LNCaP clone FGC (cell line): ENCODE data around the gene FBXW4.
A peak's percentile ranks its signal among the peaks of the same experiment; 100 is the strongest.
"Not testable (repeated sequence)": the region's sequence is repeated elsewhere in the genome, so short reads cannot be mapped to it uniquely, and the experiment has no call there.

Experiments used
- DNase-seq: peaks from one replicate; pipeline ENCODE4 v3.0.0-alpha.2; 2011; ENCODE audit warnings: low read depth
- H3K4me3 ChIP-seq: 2 replicates; pipeline ENCODE4 v1.5.1; 2011; ENCODE audit warnings: mild to moderate bottlenecking, low read depth, low read length, control low read depth
- TF ChIP-seq, protein P1 (sequence below): IDR thresholded peaks from 2 replicates; pipeline ENCODE4 v1.5.1; 2012; ENCODE audit warnings: mild to moderate bottlenecking; ENCODE audit not compliant: control insufficient read depth, insufficient read depth; ENCODE audit errors: extremely low read depth

FBXW4 gene

DNA sequence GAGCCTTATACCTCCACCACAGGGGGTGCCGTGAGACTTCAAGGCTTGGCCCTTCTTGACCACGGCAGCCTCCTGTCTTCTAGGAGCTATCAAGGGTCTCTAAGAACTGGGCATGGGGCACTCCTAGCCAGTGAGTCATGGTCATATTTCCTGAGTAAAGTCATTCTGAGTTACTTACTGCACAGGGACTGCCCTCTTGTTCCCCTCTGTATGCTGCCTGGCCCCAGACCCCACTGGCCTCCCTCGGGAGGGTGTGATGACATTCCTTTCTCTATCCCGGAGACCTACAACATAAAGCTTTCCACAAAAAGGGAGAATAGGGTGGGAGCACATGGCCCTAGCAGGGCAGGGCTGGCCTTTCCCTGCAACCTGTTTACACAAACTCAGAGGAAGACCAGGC, 85.5 kb downstream of the FBXW4 start:
- H3K4me3 ChIP-seq: no peak overlapping the region
- no peak for DNase-seq
- TF ChIP-seq, protein P1, sequence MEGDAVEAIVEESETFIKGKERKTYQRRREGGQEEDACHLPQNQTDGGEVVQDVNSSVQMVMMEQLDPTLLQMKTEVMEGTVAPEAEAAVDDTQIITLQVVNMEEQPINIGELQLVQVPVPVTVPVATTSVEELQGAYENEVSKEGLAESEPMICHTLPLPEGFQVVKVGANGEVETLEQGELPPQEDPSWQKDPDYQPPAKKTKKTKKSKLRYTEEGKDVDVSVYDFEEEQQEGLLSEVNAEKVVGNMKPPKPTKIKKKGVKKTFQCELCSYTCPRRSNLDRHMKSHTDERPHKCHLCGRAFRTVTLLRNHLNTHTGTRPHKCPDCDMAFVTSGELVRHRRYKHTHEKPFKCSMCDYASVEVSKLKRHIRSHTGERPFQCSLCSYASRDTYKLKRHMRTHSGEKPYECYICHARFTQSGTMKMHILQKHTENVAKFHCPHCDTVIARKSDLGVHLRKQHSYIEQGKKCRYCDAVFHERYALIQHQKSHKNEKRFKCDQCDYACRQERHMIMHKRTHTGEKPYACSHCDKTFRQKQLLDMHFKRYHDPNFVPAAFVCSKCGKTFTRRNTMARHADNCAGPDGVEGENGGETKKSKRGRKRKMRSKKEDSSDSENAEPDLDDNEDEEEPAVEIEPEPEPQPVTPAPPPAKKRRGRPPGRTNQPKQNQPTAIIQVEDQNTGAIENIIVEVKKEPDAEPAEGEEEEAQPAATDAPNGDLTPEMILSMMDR: no peak

DNA sequence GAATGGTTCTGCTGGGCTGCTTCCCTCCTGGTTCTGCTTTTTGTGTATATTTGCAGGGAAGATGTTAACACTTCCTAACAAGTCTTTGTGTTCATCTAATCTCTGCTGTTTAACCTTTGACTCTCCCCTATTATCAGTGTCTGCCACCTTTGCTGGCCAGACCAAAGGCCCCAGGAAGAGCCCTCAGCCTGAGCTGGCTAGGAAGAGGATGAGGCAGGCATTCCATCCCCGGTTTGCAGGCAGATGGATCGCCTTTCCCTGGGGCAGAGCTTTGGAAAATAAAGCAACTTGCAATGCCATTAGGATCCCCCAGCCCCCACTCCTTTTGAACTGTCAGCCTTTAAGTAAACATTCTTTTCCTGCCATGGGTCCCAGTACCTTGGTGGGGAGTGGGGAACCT, 87.8 kb downstream of the FBXW4 start:
- TF ChIP-seq, protein P1: no peak
- H3K4me3 ChIP-seq: no peak overlapping the region
- DNase-seq: no peak

DNA sequence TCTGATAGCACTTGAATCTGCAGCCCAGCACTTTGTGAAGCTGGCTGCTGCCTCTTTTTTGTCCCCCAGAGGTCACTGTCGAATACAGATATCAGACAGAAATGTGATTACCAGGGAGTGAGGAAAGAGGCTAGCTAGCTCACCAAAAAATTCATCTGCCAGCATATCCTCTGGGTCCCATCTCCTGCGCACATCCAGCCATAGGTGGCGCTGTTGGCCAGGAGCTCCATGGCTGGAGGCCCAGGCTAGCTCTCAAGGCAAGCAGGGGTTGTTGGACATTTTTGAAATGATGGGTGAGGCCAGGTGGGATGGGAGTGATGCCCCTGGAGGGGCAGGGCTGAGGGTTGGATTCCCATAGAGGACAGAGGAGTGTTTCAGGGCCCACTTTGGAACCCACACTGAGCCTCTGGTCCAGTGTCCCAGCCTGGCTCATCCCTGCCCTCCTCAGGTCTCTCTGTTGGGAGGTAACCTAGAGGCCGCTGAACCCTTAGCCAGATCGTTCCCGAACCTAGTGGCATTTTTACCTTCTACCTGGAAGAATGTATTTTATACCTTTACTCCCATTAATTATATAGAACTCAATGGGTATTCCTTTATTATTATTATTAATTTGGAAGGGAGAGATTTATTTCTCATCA, 92.1 kb downstream of the FBXW4 start:
- peak; percentile 19 for DNase-seq
- H3K4me3 ChIP-seq: no peak overlapping the region
- TF ChIP-seq, protein P1: peak; percentile 91

DNA sequence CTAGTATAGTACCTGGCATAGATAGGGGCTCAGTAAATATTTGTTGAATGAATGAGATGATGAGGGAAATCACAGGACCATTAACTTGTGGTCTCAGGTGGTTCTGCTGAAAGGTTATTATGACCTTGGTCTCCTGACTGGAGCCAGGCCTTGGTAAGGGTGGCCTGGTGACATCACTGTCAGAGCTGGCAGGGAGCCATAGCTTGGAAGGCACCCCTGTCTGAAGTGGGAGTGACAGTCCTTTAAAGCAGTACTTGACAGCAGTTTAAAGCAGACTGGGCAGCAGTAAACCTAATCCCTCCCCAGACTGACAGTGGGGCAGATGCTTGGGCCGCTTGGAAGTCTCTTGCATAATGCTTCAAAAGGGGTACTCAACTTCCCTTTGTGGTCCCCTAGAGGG, 93.4 kb downstream of the FBXW4 start:
- DNase-seq: no peak
- no peak overlapping the region for H3K4me3 ChIP-seq
- TF ChIP-seq, protein P1: no peak

DNA sequence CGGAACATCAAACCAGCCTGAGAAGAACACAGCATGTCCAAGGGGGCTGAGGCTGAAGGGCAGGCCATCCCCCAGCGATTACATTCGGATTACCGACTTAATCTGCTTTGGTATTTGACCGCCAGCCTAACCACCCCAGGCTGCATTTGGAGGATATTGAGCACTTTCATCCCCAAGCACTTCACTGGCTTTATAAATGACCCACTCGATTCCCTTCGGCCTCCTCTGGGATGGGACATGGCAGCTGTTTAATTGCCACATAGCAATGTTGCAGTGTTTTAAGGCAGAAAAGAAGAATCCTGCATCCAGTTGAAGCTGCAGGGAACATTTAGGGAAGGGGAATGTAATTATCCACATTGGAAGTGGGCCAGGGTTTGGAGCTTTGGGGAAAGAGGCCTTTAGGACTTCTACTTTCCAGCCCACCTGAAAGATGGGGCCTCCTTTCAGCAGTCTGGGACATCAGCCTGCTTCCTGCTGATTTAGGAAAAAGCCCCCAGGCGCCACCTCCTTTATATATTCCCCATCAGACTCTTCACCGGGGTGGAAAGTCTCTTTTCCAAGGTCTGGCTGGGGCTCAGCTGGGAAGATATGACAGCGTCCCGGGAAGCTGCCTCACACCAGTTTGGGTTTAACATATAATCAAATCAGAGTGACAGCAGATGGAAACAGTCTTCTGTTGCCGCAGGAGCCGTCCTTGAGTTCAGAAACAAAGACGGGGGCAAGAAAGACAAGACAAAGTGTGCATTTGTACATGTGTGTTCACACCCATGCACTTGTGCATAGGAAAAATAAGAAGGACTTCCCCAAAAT, 97.7 kb downstream of the FBXW4 start:
- DNase-seq: no peak
- no peak overlapping the region for H3K4me3 ChIP-seq
- TF ChIP-seq, protein P1: no peak

DNA sequence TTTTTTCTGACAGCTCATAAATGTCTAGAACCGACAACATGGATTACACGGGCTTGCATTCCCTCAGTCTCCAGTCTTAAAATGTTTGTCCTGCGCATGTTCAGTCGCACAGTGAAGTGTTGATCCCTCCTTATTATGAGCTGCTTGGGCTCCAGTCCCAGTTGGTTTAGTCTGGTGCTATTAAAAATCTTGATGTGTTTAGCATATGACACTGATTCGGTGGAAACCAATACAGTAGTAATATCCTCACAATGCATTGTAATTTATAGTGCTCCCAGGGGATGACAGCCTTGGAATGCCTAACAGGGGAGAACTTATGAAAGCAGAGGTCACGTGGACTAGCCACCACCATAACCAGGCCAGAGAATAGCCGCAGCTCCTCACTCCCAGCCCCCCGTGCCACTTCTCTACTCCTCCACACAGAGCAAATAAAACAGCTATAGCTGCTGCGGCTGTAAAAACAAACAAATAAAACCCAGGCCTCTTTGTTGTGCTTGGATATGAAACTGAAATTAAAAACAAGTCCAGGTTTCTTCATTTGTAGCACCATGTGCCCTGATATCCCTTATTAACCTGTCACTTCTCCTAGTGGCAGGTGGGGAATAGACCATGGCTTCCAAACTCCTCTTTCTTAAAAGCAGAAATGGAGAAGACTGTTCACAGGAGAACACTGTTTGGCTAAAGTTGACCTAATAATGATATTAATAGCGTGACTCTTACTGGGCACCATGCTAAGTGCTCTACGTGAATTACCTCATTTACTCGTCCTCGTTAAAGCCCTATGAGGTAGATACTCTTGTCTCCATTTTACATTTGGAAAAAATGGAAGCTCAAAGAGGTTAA, 99.2 kb downstream of the FBXW4 start:
- H3K4me3 ChIP-seq: peak overlapping the region; percentile 16; the same call in 1 of the 2 replicates
- TF ChIP-seq, protein P1: no peak
- DNase-seq: peak; percentile 34

DNA sequence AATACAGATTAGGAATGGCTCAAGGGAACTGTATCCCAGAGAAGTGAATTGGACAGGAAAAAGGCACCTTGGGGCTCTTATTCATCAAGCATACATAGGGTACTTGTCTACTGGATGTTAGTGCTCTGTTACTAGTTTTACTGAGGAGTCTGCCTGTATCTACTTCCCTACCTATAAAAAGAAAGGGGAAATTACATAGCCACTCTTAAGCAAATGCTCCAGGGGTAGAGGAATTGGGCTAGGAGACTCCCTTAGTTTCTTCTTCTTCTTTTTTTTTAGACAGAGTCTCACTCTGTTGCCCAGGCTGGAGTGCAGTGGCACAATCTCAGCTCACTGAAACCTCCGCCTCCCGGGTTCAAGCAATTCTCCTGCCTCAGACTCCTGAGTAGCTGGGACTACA, 101.6 kb downstream of the FBXW4 start:
- H3K4me3 ChIP-seq, DNase-seq: not testable (repeated sequence)
